Tibial nerve (tissue), 4 donors: ENCODE results near the gene GTF3C2. TPM values are rescaled to one million over a fixed set of nuclear protein-coding genes. Genes with fewer than 3 reads are reported as not detected.

ENCODE experiments used
- DNase-seq, 2 donors: peaks; one replicate each; pipeline ENCODE4 v3.0.0-alpha.2; 2019; ENCODE audit warnings: low spot score in 2 of 2
- H3K27ac ChIP-seq, 4 donors: fragments of 200-600 bp; sonication (generic) in 3 of 4; one replicate each; pipeline ENCODE4 v1.5.1; 2017 to 2019; ENCODE audit warnings: mild to moderate bottlenecking in 1 of 4
- H3K27me3 ChIP-seq, 2 donors: fragments of 200-600 bp; sonication (generic) in 1 of 2; one replicate each; pipeline versions ENCODE4 v1.5.1 to v1.6.0; 2017 to 2019
- H3K36me3 ChIP-seq, 3 donors: fragments of 200-600 bp; sonication (generic); one replicate each; pipeline ENCODE4 v1.5.1; 2018 to 2019
- H3K4me1 ChIP-seq, 4 donors: fragments of 200-600 bp; sonication (generic) in 3 of 4; one replicate each; pipeline ENCODE4 v1.5.1; 2017 to 2019
- H3K4me3 ChIP-seq, 4 donors: fragments of 200-600 bp; sonication (generic) in 3 of 4; one replicate each; pipeline ENCODE4 v1.5.1; 2017 to 2019; ENCODE audit warnings: mild to moderate bottlenecking in 1 of 4, moderate library complexity in 1 of 4
- H3K9me3 ChIP-seq, 4 donors: fragments of 200-600 bp; sonication (generic) in 3 of 4; one replicate each; pipeline ENCODE4 v1.5.1; 2017 to 2019
- CTCF ChIP-seq, 5 experiments: fragments of 200-600 bp in 3 of 5; fragments of 450-650 bp in 2 of 5; sonication (generic) in 3 of 5; IDR thresholded peaks; one replicate each; pipeline ENCODE4 v1.5.1; 2016 to 2019; ENCODE audit warnings: antibody characterized with exemption in 5 of 5, mild to moderate bottlenecking in 3 of 5, moderate library complexity in 2 of 5
- EP300 ChIP-seq, 2 donors: sonication (generic); formaldehyde crosslinking; IDR thresholded peaks; one replicate each; pipeline ENCODE4 v1.6.1; 2017; ENCODE audit warnings: antibody characterized with exemption in 2 of 2, mild to moderate bottlenecking in 1 of 2
- POLR2A ChIP-seq, 2 donors: fragments of 450-650 bp; IDR thresholded peaks; one replicate each; pipeline ENCODE4 v1.6.1; 2017; ENCODE audit warnings: antibody characterized with exemption in 2 of 2, mild to moderate bottlenecking in 2 of 2, moderate library complexity in 2 of 2
- WGBS, 2 donors: methylation state at CpG; one replicate each; pipeline ENCODE4 v1.1.5; 2018; 5-methylcytosine and 5-hydroxymethylcytosine counted together
- total RNA-seq, 4 donors: library from RNA; depleted of rRNA; stranded (reverse); fragments of >200 nt; gene quantifications; one replicate each; pipeline ENCODE4 v1.1.0, GENCODE V29; 2016

The GTF3C2 gene
- total RNA-seq, 4 donors from 2014 or later: 38.9 to 54.0 (median 46.0) TPM

DNA sequence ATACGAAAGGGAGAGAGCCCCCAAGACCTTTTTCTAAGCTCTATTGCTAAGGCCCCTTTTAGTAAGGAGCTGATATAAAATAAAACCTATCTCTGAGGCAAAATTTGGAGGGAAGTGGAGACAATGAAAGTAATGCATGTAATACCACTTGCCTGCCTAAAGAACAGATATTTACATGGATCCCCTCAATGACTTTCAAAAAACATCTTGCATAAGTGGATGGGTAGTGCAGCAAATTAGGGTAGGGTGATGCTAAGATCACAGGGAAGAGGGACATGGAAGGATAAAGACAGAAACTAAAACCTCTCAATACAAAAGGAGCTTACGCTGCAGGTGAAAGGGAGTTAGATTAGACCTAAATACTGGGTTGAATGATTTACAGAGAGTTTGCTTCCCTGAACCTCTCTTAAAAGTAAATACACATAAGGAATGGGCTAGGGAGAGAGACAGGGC is 22.8 kb upstream of the GTF3C2 start:
- TF ChIP-seq EP300 (IDR thresholded peaks at IDR 0.05) (no peak), POLR2A (IDR thresholded peaks at IDR 0.05) (no peak), CTCF (IDR thresholded peaks at IDR 0.05) (no peak)
- Histone ChIP-seq H3K27ac (peak overlapping the region in 3 of 4 donors; percentile 80 to 93 (median 87)), H3K4me3 (peak overlapping the region; percentile 43 to 79 (median 69)), H3K4me1 (peaks cover 0 to 36% (median 15%) of the 10 kb centered on the region in 4 donors), H3K36me3 (peaks cover 0 to 70% (median 38%) of the 10 kb centered on the region in 3 donors), H3K9me3 (no peaks in the 10 kb centered on the region), H3K27me3 (no peaks in the 10 kb centered on the region)
- WGBS, 2 donors: 76% methylated on average over 2 of the region's 2 CpGs
- DNase-seq: no peak

- Histone ChIP-seq H3K27me3 (no peaks in the 10 kb centered on the region), H3K4me1 (peaks cover 0 to 36% (median 15%) of the 10 kb centered on the region in 4 donors), H3K27ac (peak overlapping the region in 1 of 4 donors; percentile 93), H3K9me3 (no peaks in the 10 kb centered on the region), H3K36me3 (peaks cover 0 to 70% (median 38%) of the 10 kb centered on the region in 3 donors), H3K4me3 (no peak overlapping the region)
- TF ChIP-seq POLR2A (IDR thresholded peaks at IDR 0.05): no peak
- TF ChIP-seq EP300 (IDR thresholded peaks at IDR 0.05): no peak
- no peak for TF ChIP-seq CTCF (IDR thresholded peaks at IDR 0.05)
- WGBS, 2 donors: 80 to 86% methylated on average over 6 to 9 of the region's 9 CpGs
- DNase-seq: no peak
Measured at GRCh38 chr2:27378809-27379290, 22.3 kb upstream of the GTF3C2 start.

- Histone ChIP-seq H3K4me3 (no peak overlapping the region), H3K4me1 (peaks cover 0 to 36% (median 15%) of the 10 kb centered on the region in 4 donors), H3K27me3 (no peaks in the 10 kb centered on the region), H3K36me3 (peaks cover 0 to 70% (median 41%) of the 10 kb centered on the region in 3 donors), H3K27ac (no peak overlapping the region), H3K9me3 (no peaks in the 10 kb centered on the region)
- WGBS, 2 donors: 73 to 82% methylated on average over 21 to 27 of the region's 29 CpGs
- no peak for DNase-seq
- TF ChIP-seq EP300 (IDR thresholded peaks at IDR 0.05) (no peak), CTCF (IDR thresholded peaks at IDR 0.05) (no peak), POLR2A (IDR thresholded peaks at IDR 0.05) (no peak)
Measured at GRCh38 chr2:27378096-27378808, 21.7 kb upstream of the GTF3C2 start.

GRCh38 chr2:27377618-27378095 is 21.1 kb upstream of the GTF3C2 start:
- H3K27ac ChIP-seq: no peak overlapping the region
- WGBS, 2 donors: 81 to 85% methylated on average over 11 to 18 of the region's 18 CpGs
- no peak for DNase-seq
- H3K4me3 ChIP-seq: no peak overlapping the region
- no peaks in the 10 kb centered on the region for H3K27me3 ChIP-seq
- H3K4me1 ChIP-seq: peaks cover 0 to 42% (median 18%) of the 10 kb centered on the region in 4 donors
- TF ChIP-seq POLR2A (IDR thresholded peaks at IDR 0.05) (no peak), EP300 (IDR thresholded peaks at IDR 0.05) (no peak), CTCF (IDR thresholded peaks at IDR 0.05) (no peak)
- peaks cover 0 to 71% (median 41%) of the 10 kb centered on the region in 3 donors for H3K36me3 ChIP-seq
- H3K9me3 ChIP-seq: no peaks in the 10 kb centered on the region
